IMR-90 (cell line): Measurements from ENCODE around the gene SLC24A3. TPM values are rescaled to one million over a fixed set of nuclear protein-coding genes. Genes with fewer than 3 reads are reported as not detected.

Experiments used
- ATAC-seq: fragments of 200-7000 bp; cut with Tn5 transposase; 2 replicates; pipeline ENCODE4 v1.9.1; 2020; ENCODE audit warnings: low read depth, mild to moderate bottlenecking, moderate library complexity
- BruUV-seq: library from RNA; stranded (reverse); fragments of 400-500 nt; replicated peaks from 2 replicates; lab custom pipeline; 2021; lab: Mats Ljungman, UMichigan
- CTCF ChIA-PET: fragments of 300-600 bp; formaldehyde crosslinking; extraction: SDS; loops from one replicate; lab custom pipeline; 2021; ENCODE audit warnings: antibody characterized with exemption; lab: Yijun Ruan, JAX
- POLR2A ChIA-PET: fragments of 300-600 bp; sonication (Branson Sonifier 250); formaldehyde crosslinking; loops from one replicate; lab custom pipeline; 2022; ENCODE audit warnings: antibody characterized with exemption; ENCODE audit not compliant: unreplicated experiment; lab: Charles Lee
- DNase-seq: peaks from one replicate; pipeline ENCODE4 v3.0.0; 2013
- H2AFZ ChIP-seq: replicated peaks from 2 replicates; pipeline ENCODE3; 2013; ENCODE audit warnings: low read length, mild to moderate bottlenecking; ENCODE audit not compliant: poor library complexity
- H2AK5ac ChIP-seq: 2 replicates; pipeline ENCODE4 v1.6.1; 2013; ENCODE audit warnings: low read depth, low read length, inconsistent platforms
- H2AK9ac ChIP-seq: replicated peaks from 2 replicates; pipeline ENCODE3; 2013; ENCODE audit warnings: mild to moderate bottlenecking, low read depth, low read length, moderate library complexity; ENCODE audit not compliant: poor library complexity
- H2BK120ac ChIP-seq: 2 replicates; pipeline ENCODE4 v1.6.1; 2013; ENCODE audit warnings: low read depth, low read length, inconsistent platforms
- H2BK15ac ChIP-seq: 3 replicates; pipeline ENCODE4 v1.6.1; 2013; ENCODE audit warnings: low read depth, low read length, inconsistent platforms
- H2BK20ac ChIP-seq: 2 replicates; pipeline ENCODE4 v1.6.1; 2013; ENCODE audit warnings: low read depth, mild to moderate bottlenecking, inconsistent platforms, low read length, moderate library complexity
- H2BK5ac ChIP-seq: 2 replicates; pipeline ENCODE4 v1.6.1; 2013; ENCODE audit warnings: mild to moderate bottlenecking, low read depth, low read length, inconsistent platforms; ENCODE audit not compliant: poor library complexity, severe bottlenecking
- H3K14ac ChIP-seq: replicated peaks from 2 replicates; pipeline ENCODE4 v1.6.1; 2013; ENCODE audit warnings: low read depth, low read length, inconsistent platforms
- H3K18ac ChIP-seq: 2 replicates; pipeline ENCODE4 v1.6.1; 2013; ENCODE audit warnings: low read depth, low read length, control low read depth
- H3K23ac ChIP-seq: 2 replicates; pipeline ENCODE4 v1.6.1; 2013; ENCODE audit warnings: low read depth, low read length, inconsistent platforms
- H3K27ac ChIP-seq: 2 replicates; pipeline ENCODE4 v1.5.1; 2013; ENCODE audit warnings: mild to moderate bottlenecking, control low read depth, low read length; ENCODE audit not compliant: insufficient read depth
- H3K27me3 ChIP-seq: 2 replicates; pipeline ENCODE4 v1.6.1; 2013; ENCODE audit warnings: low read length; ENCODE audit not compliant: control insufficient read depth, insufficient read depth
- H3K36me3 ChIP-seq: 2 replicates; pipeline ENCODE4 v1.6.1; 2013; ENCODE audit warnings: low read length, mixed read lengths; ENCODE audit not compliant: control insufficient read depth, insufficient read depth
- H3K4ac ChIP-seq: 2 replicates; pipeline ENCODE4 v1.6.1; 2013; ENCODE audit warnings: low read depth, low read length, inconsistent platforms
- H3K4me1 ChIP-seq: 2 replicates; pipeline ENCODE4 v1.6.1; 2013; ENCODE audit warnings: low read length, mixed read lengths; ENCODE audit not compliant: control insufficient read depth, insufficient read depth
- H3K4me2 ChIP-seq: 2 replicates; pipeline ENCODE4 v1.6.1; 2013; ENCODE audit warnings: low read depth, mild to moderate bottlenecking, control low read depth, low read length, moderate library complexity
- H3K4me3 ChIP-seq: 2 replicates; pipeline ENCODE4 v1.5.1; 2013; ENCODE audit warnings: low read depth, mild to moderate bottlenecking, control low read depth, low read length, moderate library complexity; ENCODE audit not compliant: insufficient read depth
- H3K56ac ChIP-seq: 2 replicates; pipeline ENCODE4 v1.6.1; 2013; ENCODE audit warnings: low read length, inconsistent platforms; ENCODE audit not compliant: insufficient read depth; ENCODE audit errors: extremely low read depth
- H3K79me1 ChIP-seq, 2 experiments: 2 replicates each; pipeline ENCODE4 v1.6.1; 2013; ENCODE audit warnings: low read length in 2 of 2, inconsistent platforms in 1 of 2, low read depth in 1 of 2
- H3K9ac ChIP-seq: 2 replicates; pipeline ENCODE4 v1.6.1; 2013; ENCODE audit warnings: low read depth, low read length, control low read depth
- H3K9me1 ChIP-seq: 2 replicates; pipeline ENCODE4 v1.6.1; 2013; ENCODE audit warnings: low read length, inconsistent platforms; ENCODE audit not compliant: insufficient read depth
- H3K9me3 ChIP-seq: 2 replicates; pipeline ENCODE4 v1.6.1; 2013; ENCODE audit warnings: low read length; ENCODE audit not compliant: control insufficient read depth, insufficient read depth
- H4K20me1 ChIP-seq: 2 replicates; pipeline ENCODE4 v1.6.1; 2013; ENCODE audit warnings: low read length, inconsistent platforms; ENCODE audit not compliant: insufficient read depth
- H4K5ac ChIP-seq: 2 replicates; pipeline ENCODE4 v1.6.1; 2013; ENCODE audit warnings: mild to moderate bottlenecking, low read depth, low read length, control low read depth
- H4K8ac ChIP-seq, 2 experiments: 2 replicates each; pipeline ENCODE4 v1.6.1; 2013; ENCODE audit warnings: low read depth in 2 of 2, low read length in 2 of 2, control low read depth in 1 of 2, inconsistent platforms in 1 of 2
- H4K91ac ChIP-seq: 2 replicates; pipeline ENCODE4 v1.6.1; 2013; ENCODE audit warnings: low read depth, low read length, inconsistent platforms; ENCODE audit not compliant: insufficient read depth
- MAFK ChIP-seq: IDR thresholded peaks from 2 replicates; pipeline ENCODE4 v1.6.1; 2012; ENCODE audit warnings: low read depth, low read length, improper control_type of control experiment
- MAZ ChIP-seq: IDR thresholded peaks from 2 replicates; pipeline ENCODE4 v1.6.1; 2012; ENCODE audit warnings: low read depth, mild to moderate bottlenecking, low read length, improper control_type of control experiment, moderate library complexity, borderline replicate concordance
- NFE2L2 ChIP-seq: fragments of 150-350 bp; IDR thresholded peaks from 2 replicates; pipeline ENCODE4 v1.6.1; 2016; ENCODE audit warnings: low read depth, mild to moderate bottlenecking, low read length
- RAD21 ChIP-seq: IDR thresholded peaks from 2 replicates; pipeline ENCODE4 v1.6.1; 2012; ENCODE audit warnings: low read length, improper control_type of control experiment
- RCOR1 ChIP-seq: IDR thresholded peaks from 2 replicates; pipeline ENCODE4 v1.6.1; 2012; ENCODE audit warnings: mild to moderate bottlenecking, low read length, improper control_type of control experiment; ENCODE audit not compliant: insufficient replicate concordance
- RFX5 ChIP-seq: IDR thresholded peaks from 2 replicates; pipeline ENCODE4 v1.8.0; 2012; ENCODE audit warnings: low read depth, mild to moderate bottlenecking, low read length, moderate library complexity
- SMC3 ChIP-seq: fragments of 150-350 bp; IDR thresholded peaks from 2 replicates; pipeline ENCODE4 v1.6.1; 2016; ENCODE audit warnings: low read depth, mild to moderate bottlenecking, antibody characterized with exemption, low read length, moderate library complexity
- WGBS, 2 experiments: methylation state at CpG; one replicate each; pipeline versions ENCODE4 v1.1.5 to v1.1.7; 2013; ENCODE audit warnings: missing lambda C conversion rate in 2 of 2; ENCODE audit not compliant: insufficient read length in 1 of 2; ENCODE audit errors: extremely low coverage in 2 of 2; 5-methylcytosine and 5-hydroxymethylcytosine counted together
- dilution Hi-C: fragments of 300-500 bp; cut with HindIII; formaldehyde crosslinking; loops from one replicate; pipeline ENCODE4 v1.14.3; 2018; ENCODE audit warnings: low sequenced_read_pairs; ENCODE audit not compliant: unreplicated experiment
- in situ Hi-C: fragments of 300-500 bp; cut with MboI; formaldehyde crosslinking; loops from 3 replicates; pipeline ENCODE4 v1.14.3; 2019; ENCODE audit warnings: low sequenced_read_pairs, inconsistent platforms, mixed read lengths
- intact Hi-C: fragments of 100-400 bp; cut with micrococcal nuclease; formaldehyde crosslinking; loops from 2 replicates; pipeline ENCODE4 v1.10.0; 2022
- polyA plus RNA-seq, 3 experiments: library from polyadenylated mRNA; depleted of rRNA; stranded (reverse); fragments of >200 nt; gene quantifications; 2 replicates each; pipeline ENCODE4 v1.2.3, GENCODE V29; 2012; ENCODE audit warnings: low replicate concordance in 1 of 3
- total RNA-seq: library from RNA; depleted of rRNA; stranded (reverse); fragments of >200 nt; gene quantifications from 2 replicates; pipeline ENCODE4 v1.2.3, GENCODE V29; 2012
- TF ChIP-seq, protein P1 (sequence below): fragments of 150-350 bp; IDR thresholded peaks from 2 replicates; pipeline ENCODE4 v1.6.1; 2017; ENCODE audit warnings: mild to moderate bottlenecking, antibody characterized with exemption, low read length, low read depth
- TF ChIP-seq, protein P2 (sequence below): conservative IDR thresholded peaks from 2 replicates; pipeline ENCODE4 v1.5.1; 2012; ENCODE audit warnings: mild to moderate bottlenecking, low read depth, low read length, improper control_type of control experiment

The SLC24A3 gene
- total and polyA plus RNA-seq, 2 of the 4 experiments (the other 2 are of a cell fraction) = not detected

DNA sequence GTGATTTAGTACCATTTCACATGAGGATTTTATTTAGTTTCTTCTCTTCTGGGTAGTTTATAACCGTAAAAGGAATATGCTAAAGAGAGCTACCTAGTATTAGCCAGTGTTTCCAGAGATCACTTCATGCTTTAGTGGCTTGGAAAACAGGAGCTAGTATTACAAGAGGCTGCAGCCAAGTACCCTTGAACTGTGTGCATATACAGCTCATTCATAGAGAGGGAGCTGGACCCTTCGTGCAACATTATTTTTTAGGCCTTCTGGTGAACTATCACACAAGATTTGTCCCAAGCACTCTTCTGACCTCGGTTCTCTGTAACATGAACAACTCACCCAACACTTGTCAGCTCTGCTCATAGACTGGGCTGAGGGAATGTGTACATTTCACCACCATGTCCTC, 470.7 kb downstream of the SLC24A3 start:
- H2BK120ac ChIP-seq = no peak overlapping the region
- H2AK9ac ChIP-seq = no peak overlapping the region
- no peak overlapping the region for H3K56ac ChIP-seq
- H3K4me1 ChIP-seq = 0 out of 2 replicates have a peak, but pooled peaks cover 2% of the 10 kb centered on the region
- no peak overlapping the region for H3K27ac ChIP-seq
- no peak overlapping the region for H2BK5ac ChIP-seq
- no peak overlapping the region for H2AK5ac ChIP-seq
- no peak overlapping the region for H2AFZ ChIP-seq
- DNase-seq (no peak), ATAC-seq (no peak; the same call in 1 of the 2 replicates)
- H2BK15ac ChIP-seq = no peak overlapping the region
- H3K36me3 ChIP-seq = no peaks in the 10 kb centered on the region
- intact Hi-C loops (no loop called here), in situ Hi-C loops (loop anchor here (25.0 kb wide), 1 partner anchor 554 kb away; no protein-coding TSS in a partner anchor), dilution Hi-C loops (no loop called here)
- no peaks in the 10 kb centered on the region for H3K79me1 ChIP-seq
- peaks cover 3% of the 10 kb centered on the region; the same call in 1 of the 2 replicates for H3K9me3 ChIP-seq
- H3K23ac ChIP-seq = no peak overlapping the region
- no peak overlapping the region for H3K14ac ChIP-seq
- H3K4me3 ChIP-seq = no peak overlapping the region
- H4K91ac ChIP-seq = no peak overlapping the region
- WGBS, 2 experiments = no CpG with 5 or more reads among the region's 3 CpGs
- no peaks in the 10 kb centered on the region for H4K20me1 ChIP-seq
- H2BK20ac ChIP-seq = no peak overlapping the region
- no peak overlapping the region for H4K8ac ChIP-seq
- H3K9me1 ChIP-seq = peaks cover 3% of the 10 kb centered on the region; the same call in 1 of the 2 replicates
- BruUV-seq = no TSS peak
- H4K5ac ChIP-seq = no peak overlapping the region
- H3K18ac ChIP-seq = no peak overlapping the region
- H3K4me2 ChIP-seq = no peak overlapping the region
- TF ChIP-seq RFX5 (no peak), MAFK (no peak), RAD21 (no peak), MAZ (no peak), SMC3 (no peak), NFE2L2 (no peak), RCOR1 (no peak)
- TF ChIP-seq, protein P1, sequence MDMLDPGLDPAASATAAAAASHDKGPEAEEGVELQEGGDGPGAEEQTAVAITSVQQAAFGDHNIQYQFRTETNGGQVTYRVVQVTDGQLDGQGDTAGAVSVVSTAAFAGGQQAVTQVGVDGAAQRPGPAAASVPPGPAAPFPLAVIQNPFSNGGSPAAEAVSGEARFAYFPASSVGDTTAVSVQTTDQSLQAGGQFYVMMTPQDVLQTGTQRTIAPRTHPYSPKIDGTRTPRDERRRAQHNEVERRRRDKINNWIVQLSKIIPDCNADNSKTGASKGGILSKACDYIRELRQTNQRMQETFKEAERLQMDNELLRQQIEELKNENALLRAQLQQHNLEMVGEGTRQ = no peak
- TF ChIP-seq, protein P2, sequence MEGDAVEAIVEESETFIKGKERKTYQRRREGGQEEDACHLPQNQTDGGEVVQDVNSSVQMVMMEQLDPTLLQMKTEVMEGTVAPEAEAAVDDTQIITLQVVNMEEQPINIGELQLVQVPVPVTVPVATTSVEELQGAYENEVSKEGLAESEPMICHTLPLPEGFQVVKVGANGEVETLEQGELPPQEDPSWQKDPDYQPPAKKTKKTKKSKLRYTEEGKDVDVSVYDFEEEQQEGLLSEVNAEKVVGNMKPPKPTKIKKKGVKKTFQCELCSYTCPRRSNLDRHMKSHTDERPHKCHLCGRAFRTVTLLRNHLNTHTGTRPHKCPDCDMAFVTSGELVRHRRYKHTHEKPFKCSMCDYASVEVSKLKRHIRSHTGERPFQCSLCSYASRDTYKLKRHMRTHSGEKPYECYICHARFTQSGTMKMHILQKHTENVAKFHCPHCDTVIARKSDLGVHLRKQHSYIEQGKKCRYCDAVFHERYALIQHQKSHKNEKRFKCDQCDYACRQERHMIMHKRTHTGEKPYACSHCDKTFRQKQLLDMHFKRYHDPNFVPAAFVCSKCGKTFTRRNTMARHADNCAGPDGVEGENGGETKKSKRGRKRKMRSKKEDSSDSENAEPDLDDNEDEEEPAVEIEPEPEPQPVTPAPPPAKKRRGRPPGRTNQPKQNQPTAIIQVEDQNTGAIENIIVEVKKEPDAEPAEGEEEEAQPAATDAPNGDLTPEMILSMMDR = no peak
- ChIA-PET POLR2A (no interaction called here), CTCF (interaction anchor here (0.5 kb wide), 1 partner anchor 86 kb away, joined by 3 read pairs; no protein-coding TSS in a partner anchor)
- peaks cover 24% of the 10 kb centered on the region for H3K27me3 ChIP-seq
- H3K9ac ChIP-seq = no peak overlapping the region
- no peak overlapping the region for H3K4ac ChIP-seq
